Heart left ventricle (tissue), 16 donors: Measurements from ENCODE around the gene AAMP. TPM values are rescaled to one million over a fixed set of nuclear protein-coding genes. Genes with fewer than 3 reads are reported as not detected.

Experiments
- ATAC-seq, 4 donors: fragments of 200-7000 bp; cut with Tn5 transposase; one replicate each; pipeline ENCODE4 v1.9.1; 2020 to 2022; ENCODE audit warnings: moderate library complexity in 4 of 4, mild to moderate bottlenecking in 3 of 4, moderate number of reproducible peaks in 1 of 4
- DNase-seq, 5 donors: peaks; one replicate each; pipeline ENCODE4 v3.0.0-alpha.2; 2020
- H3K27ac ChIP-seq, 12 donors: fragments of 200-600 bp; sonication (generic) in 4 of 12; one replicate each; pipeline versions ENCODE4 v1.5.0 to v1.8.0; 2016 to 2022; ENCODE audit warnings: mild to moderate bottlenecking in 2 of 12
- H3K27me3 ChIP-seq, 9 donors: fragments of 200-600 bp; sonication (generic) in 2 of 9; one replicate each; pipeline versions ENCODE4 v1.5.1 to v1.8.0; 2016 to 2022; ENCODE audit warnings: mild to moderate bottlenecking in 3 of 9
- H3K36me3 ChIP-seq, 9 donors: fragments of 200-600 bp; sonication (generic) in 2 of 9; one replicate each; pipeline versions ENCODE4 v1.5.0 to v1.8.0; 2018 to 2022; ENCODE audit warnings: mild to moderate bottlenecking in 2 of 9
- H3K4me1 ChIP-seq, 12 donors: fragments of 200-600 bp; sonication (generic) in 4 of 12; one replicate each; pipeline versions ENCODE4 v1.5.0 to v1.8.0; 2016 to 2022; ENCODE audit warnings: mild to moderate bottlenecking in 3 of 12
- H3K4me3 ChIP-seq, 12 donors: fragments of 200-600 bp; sonication (generic) in 4 of 12; one replicate each; pipeline versions ENCODE4 v1.5.0 to v1.8.0; 2017 to 2022; ENCODE audit warnings: mild to moderate bottlenecking in 9 of 12, moderate library complexity in 4 of 12
- H3K9me3 ChIP-seq, 12 donors: fragments of 200-600 bp; sonication (generic) in 4 of 12; one replicate each; pipeline versions ENCODE4 v1.5.0 to v1.8.0; 2016 to 2022; ENCODE audit warnings: mild to moderate bottlenecking in 1 of 12
- POLR2A ChIP-seq, 2 donors: fragments of 450-650 bp; IDR thresholded peaks; one replicate each; pipeline ENCODE4 v1.6.1; 2017; ENCODE audit warnings: antibody characterized with exemption in 2 of 2, mild to moderate bottlenecking in 2 of 2, moderate library complexity in 2 of 2
- WGBS, 4 donors: extraction: QIAGEN DNeasy Blood & Tissue Kit in 2 of 4; methylation state at CpG; one replicate each; pipeline versions ENCODE4 v1.1.5 to v1.1.7; 2013 to 2018; 5-methylcytosine and 5-hydroxymethylcytosine counted together
- intact Hi-C, 10 donors: fragments of 100-400 bp; cut with DNase I; formaldehyde crosslinking; loops; one replicate each; pipeline versions ENCODE4 v1.11.1 to v1.14.2; 2022
- polyA plus RNA-seq, 2 donors: library from polyadenylated mRNA; stranded (reverse); fragments of 200-250 nt; gene quantifications; one replicate each; pipeline ENCODE4 v1.2.3, GENCODE V29; 2013
- total RNA-seq, 9 donors: library from RNA; depleted of rRNA in 2 of 9; stranded (reverse); fragments of >200 nt in 2 of 9; fragmentation: NEBNext Ultra II Directional in 3 of 9; extraction: Animal tissue kit (Norgen Biotek cat#: 25700) in 3 of 9; gene quantifications; one replicate each; pipeline versions ENCODE4 v1.1.0 to v1.2.4, GENCODE V29; 2016 to 2023
- TF ChIP-seq, protein P1 (sequence below), 12 donors: fragments of 200-600 bp; sonication (generic) in 4 of 12; IDR thresholded peaks; one replicate each; pipeline versions ENCODE4 v1.5.0 to v1.8.0; 2018 to 2022; ENCODE audit warnings: antibody characterized with exemption in 12 of 12, mild to moderate bottlenecking in 5 of 12
- donor health status: ischemic (EF 13 %, LVEDD 7.1; RV severe dilation, severe dysfunction).
- donor health status: healthy with polysubstance abuse.
- donor health status: DM: no; HTN: yes; CAD: no.
- donor health status: DM: no; HTN: no; CAD: no.
- donor health status: ischemic (EF 25% LVEDD 6.9; RV normal size, moderate dysfunction).
- donor health status: ischemic (EF 25% LVEDD 5.7; RV mildly dilated, moderate dysfunction).
- donor health status: healthy.
- donor health status: DM: yes; HTN: yes; CAD: no.
- donor health status: ischemic (EF 35%, LVEDD 5.7; RV mildly dilated, moderate dysfunction).
- donor health status: nonischemic (EF 11% LVEDD 7.7; RV severe dilation, severe dysfunction).
- donor health status: DM: yes; HTN: yes; CAD: no.
- donor health status: PGD.
- donor health status: ischemic (EF 29% LVEDD 5.4; RV normal size, mild dysfunction).
- donor health status: nonischemic (EF 23%, LVEDD 6.1; RV moderate dilation, normal function).

The AAMP gene
- total and polyA plus RNA-seq, 11 donors, result 51.6 to 150 (median 58.6) TPM

DNA sequence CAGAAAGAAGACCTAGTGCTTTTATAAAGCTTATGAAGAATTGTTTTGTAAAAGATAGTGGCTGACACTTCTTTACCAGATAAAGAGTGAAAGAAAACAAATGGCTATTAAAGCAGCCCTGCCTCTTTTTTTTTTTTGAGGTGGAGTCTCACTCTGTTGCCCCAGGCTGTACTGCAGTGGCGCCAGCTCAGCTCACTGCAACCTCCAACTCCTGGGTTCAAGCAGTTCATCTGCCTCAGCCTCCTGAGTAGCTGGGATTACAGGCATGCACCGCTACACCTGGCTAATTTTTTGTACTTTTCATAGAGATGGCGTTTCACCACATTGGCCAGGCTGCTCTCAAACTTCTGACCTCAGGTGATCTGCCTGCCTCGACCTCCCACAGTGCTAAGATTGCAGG, 40.1 kb downstream of the AAMP start:
- Histone ChIP-seq H3K27me3 (no peaks in the 10 kb centered on the region), H3K27ac (peak overlapping the region in 10 of 12 donors; percentile 3 to 86 (median 52)), H3K9me3 (no peaks in the 10 kb centered on the region), H3K36me3 (peaks cover 0 to 100% (median 95%) of the 10 kb centered on the region in 9 donors), H3K4me1 (peaks cover 8 to 78% (median 31%) of the 10 kb centered on the region in 12 donors), H3K4me3 (peak overlapping the region in 2 of 12 donors; percentile 3 to 22)
- intact Hi-C loops, result loop anchor here in 1 of 10 donors (5.0 kb wide), 1 partner anchor 32 kb away; the partner anchor contains the start of gene GPBAR1
- WGBS, 4 donors, result 89 to 92% (median 92%) methylated on average over 4 of the region's 4 CpGs
- no peak for DNase-seq
- ATAC-seq, result peak in 2 of 4 donors; percentile 19 to 43
- TF ChIP-seq, protein P1, sequence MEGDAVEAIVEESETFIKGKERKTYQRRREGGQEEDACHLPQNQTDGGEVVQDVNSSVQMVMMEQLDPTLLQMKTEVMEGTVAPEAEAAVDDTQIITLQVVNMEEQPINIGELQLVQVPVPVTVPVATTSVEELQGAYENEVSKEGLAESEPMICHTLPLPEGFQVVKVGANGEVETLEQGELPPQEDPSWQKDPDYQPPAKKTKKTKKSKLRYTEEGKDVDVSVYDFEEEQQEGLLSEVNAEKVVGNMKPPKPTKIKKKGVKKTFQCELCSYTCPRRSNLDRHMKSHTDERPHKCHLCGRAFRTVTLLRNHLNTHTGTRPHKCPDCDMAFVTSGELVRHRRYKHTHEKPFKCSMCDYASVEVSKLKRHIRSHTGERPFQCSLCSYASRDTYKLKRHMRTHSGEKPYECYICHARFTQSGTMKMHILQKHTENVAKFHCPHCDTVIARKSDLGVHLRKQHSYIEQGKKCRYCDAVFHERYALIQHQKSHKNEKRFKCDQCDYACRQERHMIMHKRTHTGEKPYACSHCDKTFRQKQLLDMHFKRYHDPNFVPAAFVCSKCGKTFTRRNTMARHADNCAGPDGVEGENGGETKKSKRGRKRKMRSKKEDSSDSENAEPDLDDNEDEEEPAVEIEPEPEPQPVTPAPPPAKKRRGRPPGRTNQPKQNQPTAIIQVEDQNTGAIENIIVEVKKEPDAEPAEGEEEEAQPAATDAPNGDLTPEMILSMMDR (IDR thresholded peaks at IDR 0.05), result no peak
- no peak for TF ChIP-seq POLR2A (IDR thresholded peaks at IDR 0.05)

DNA sequence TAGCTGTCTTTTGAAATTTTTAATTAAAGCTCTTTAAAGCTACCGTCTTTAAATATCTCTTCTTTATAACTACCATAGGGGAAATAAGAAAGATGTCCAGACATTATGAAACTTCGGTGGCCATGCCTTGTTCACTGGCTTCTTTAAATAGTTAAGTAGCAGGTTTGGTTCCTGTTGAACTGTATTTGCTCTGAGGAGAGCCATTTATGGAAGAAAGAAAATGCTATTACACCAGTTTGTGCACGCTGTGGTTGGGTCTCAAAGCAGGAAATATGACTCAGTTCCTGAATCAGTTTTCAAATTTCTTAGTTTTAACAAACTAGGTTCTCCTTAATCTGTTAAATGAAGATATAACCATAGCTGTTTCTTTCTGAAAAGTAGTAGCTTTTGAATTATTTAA, 40.7 kb downstream of the AAMP start:
- no peak for DNase-seq
- 8 to 15% (median 11%) methylated on average over 3 of the region's 3 CpGs for WGBS, 4 donors
- Histone ChIP-seq H3K27ac (peak overlapping the region in 11 of 12 donors; percentile 3 to 86 (median 47)), H3K4me1 (peaks cover 8 to 84% (median 31%) of the 10 kb centered on the region in 12 donors), H3K27me3 (no peaks in the 10 kb centered on the region), H3K9me3 (no peaks in the 10 kb centered on the region), H3K4me3 (peak overlapping the region in 2 of 12 donors; percentile 3 to 22), H3K36me3 (peaks cover 0 to 100% (median 95%) of the 10 kb centered on the region in 9 donors)
- ATAC-seq, result peak in 3 of 4 donors; percentile 76 to 90 (median 88)
- intact Hi-C loops, result loop anchor here in 1 of 10 donors (5.0 kb wide), 1 partner anchor 33 kb away; the partner anchor contains the start of gene GPBAR1
- TF ChIP-seq, protein P1 (IDR thresholded peaks at IDR 0.05), result no peak
- no peak for TF ChIP-seq POLR2A (IDR thresholded peaks at IDR 0.05)

DNA sequence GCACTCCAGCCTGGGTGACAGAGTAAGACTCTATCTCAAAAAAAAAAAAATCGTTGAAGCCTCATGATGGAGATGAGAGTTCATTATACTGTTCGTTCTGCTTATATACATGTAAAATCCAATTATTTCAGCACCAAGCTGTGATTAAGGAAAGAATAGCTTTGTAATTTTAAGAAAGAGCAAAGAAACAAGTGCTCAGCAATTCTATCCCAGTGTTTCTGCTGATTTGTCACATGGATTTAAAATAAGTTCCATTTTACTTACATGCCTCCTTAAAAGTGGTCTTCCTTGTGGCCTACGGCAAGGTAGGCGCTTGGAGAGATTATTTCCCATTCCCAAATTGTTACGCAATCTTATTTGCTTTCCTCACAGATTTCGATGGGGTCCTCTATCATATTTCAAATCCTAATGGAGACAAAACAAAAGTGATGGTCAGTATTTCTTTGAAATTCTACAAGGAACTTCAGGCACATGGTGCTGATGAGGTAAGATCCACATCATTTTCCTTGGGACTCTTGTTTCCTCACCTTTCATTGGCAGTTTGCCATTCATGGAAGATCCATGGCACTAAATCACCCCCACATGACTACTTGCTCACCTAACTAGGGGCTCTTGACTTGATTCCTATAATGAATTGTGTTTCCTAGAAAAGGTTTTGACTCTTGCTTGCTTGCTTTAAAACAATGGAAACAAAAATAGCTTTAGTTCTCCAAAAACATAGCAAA, 41.4 kb downstream of the AAMP start:
- Histone ChIP-seq H3K27me3 (no peaks in the 10 kb centered on the region), H3K4me3 (peak overlapping the region in 2 of 12 donors; percentile 3 to 22), H3K27ac (peak overlapping the region in 11 of 12 donors; percentile 11 to 86 (median 47)), H3K36me3 (peaks cover 0 to 100% (median 90%) of the 10 kb centered on the region in 9 donors), H3K9me3 (no peaks in the 10 kb centered on the region), H3K4me1 (peaks cover 8 to 86% (median 32%) of the 10 kb centered on the region in 12 donors)
- intact Hi-C loops, result loop anchor here in 1 of 10 donors (5.0 kb wide), 1 partner anchor 34 kb away; the partner anchor contains the start of gene GPBAR1
- DNase-seq (no peak), ATAC-seq (no peak)
- 86 to 90% (median 89%) methylated on average over 6 of the region's 6 CpGs for WGBS, 4 donors
- TF ChIP-seq, protein P1 (IDR thresholded peaks at IDR 0.05), result no peak
- no peak for TF ChIP-seq POLR2A (IDR thresholded peaks at IDR 0.05)

DNA sequence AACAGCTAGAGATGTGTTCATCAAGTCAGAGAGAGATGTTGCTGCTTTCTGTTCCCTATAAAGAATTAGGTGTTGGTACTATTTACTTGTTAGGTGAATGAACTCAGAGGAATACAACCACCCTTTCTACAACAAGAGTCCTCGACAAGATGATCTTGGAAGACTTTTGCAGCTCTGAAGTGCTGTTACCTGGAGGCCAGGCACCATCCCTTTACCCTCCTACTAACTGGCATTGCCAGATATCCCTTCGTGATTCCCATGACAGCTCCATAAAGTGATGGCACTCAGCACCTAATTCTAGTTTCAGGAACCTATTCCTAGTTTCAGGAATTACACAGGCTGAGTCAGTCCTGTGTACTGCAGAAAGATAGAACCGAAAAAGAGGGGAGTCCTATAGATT, 43.0 kb downstream of the AAMP start:
- peaks cover 0 to 99% (median 75%) of the 10 kb centered on the region in 9 donors for H3K36me3 ChIP-seq
- TF ChIP-seq, protein P1 (IDR thresholded peaks at IDR 0.05), result no peak
- TF ChIP-seq POLR2A (IDR thresholded peaks at IDR 0.05), result no peak
- no peak overlapping the region for H3K27ac ChIP-seq
- no peaks in the 10 kb centered on the region for H3K9me3 ChIP-seq
- 73 to 86% (median 82%) methylated on average over 3 of the region's 3 CpGs for WGBS, 4 donors
- no peak for ATAC-seq
- no peaks in the 10 kb centered on the region for H3K27me3 ChIP-seq
- DNase-seq, result no peak
- intact Hi-C loops, result loop anchor here in 1 of 10 donors (5.0 kb wide), 1 partner anchor 35 kb away; the partner anchor contains the start of gene GPBAR1
- H3K4me1 ChIP-seq, result peaks cover 8 to 97% (median 44%) of the 10 kb centered on the region in 12 donors
- no peak overlapping the region for H3K4me3 ChIP-seq
